Mesothelial cell of epicardium (in vitro differentiated cells): ENCODE measurements around the gene OLFM2. TPM values are rescaled to one million over a fixed set of nuclear protein-coding genes. Genes with fewer than 3 reads are reported as not detected.
"Not testable (repeated sequence)": the region's sequence is repeated elsewhere in the genome, so short reads cannot be mapped to it uniquely, and the experiment has no call there.

Source experiments
- DNase-seq, 2 experiments: peaks; one replicate each; pipeline ENCODE4 v3.0.0; 2021; ENCODE audit warnings: low spot score in 2 of 2; ENCODE audit not compliant: unreplicated experiment in 2 of 2
- H3K27ac Mint-ChIP-seq: 2 replicates; pipeline ENCODE4 v1.8.0; 2021; ENCODE audit warnings: mixed read lengths
- H3K27me3 Mint-ChIP-seq: 2 replicates; pipeline ENCODE4 v1.8.0; 2021; ENCODE audit warnings: low read depth, mixed read lengths
- H3K36me3 Mint-ChIP-seq: 2 replicates; pipeline ENCODE4 v1.8.0; 2021; ENCODE audit warnings: mixed read lengths
- H3K4me1 Mint-ChIP-seq: 2 replicates; pipeline ENCODE4 v1.8.0; 2021; ENCODE audit warnings: mixed read lengths
- H3K4me3 Mint-ChIP-seq: 2 replicates; pipeline ENCODE4 v1.8.0; 2021; ENCODE audit warnings: mild to moderate bottlenecking, moderate library complexity, mixed read lengths
- H3K9me3 Mint-ChIP-seq: 2 replicates; pipeline ENCODE4 v1.8.0; 2021; ENCODE audit warnings: mixed read lengths
- CTCF ChIP-seq: fragments of 200-600 bp; sonication (generic); IDR thresholded peaks from one replicate; pipeline ENCODE4 v1.5.0; 2021; ENCODE audit warnings: antibody characterized with exemption; ENCODE audit not compliant: unreplicated experiment
- total RNA-seq: library from RNA; stranded (reverse); gene quantifications from 3 replicates; pipeline ENCODE4 v1.2.1, GENCODE V29; 2021

OLFM2 gene
- total RNA-seq, 1 donor from 2014 or later = 99.2 TPM

- H3K27me3 Mint-ChIP-seq = no peaks in the 10 kb centered on the region
- no peak overlapping the region for H3K27ac Mint-ChIP-seq
- peaks cover 17% of the 10 kb centered on the region for H3K36me3 Mint-ChIP-seq
- H3K4me3 Mint-ChIP-seq = no peak overlapping the region
- peaks cover 5% of the 10 kb centered on the region for H3K4me1 Mint-ChIP-seq
- TF ChIP-seq CTCF = no peak
- peaks cover 4% of the 10 kb centered on the region for H3K9me3 Mint-ChIP-seq
- no peak for DNase-seq
Observed at GRCh38 chr19:9849791-9850190, 86.5 kb downstream of the OLFM2 start.

GRCh38 chr19:9848762-9849161 lies 87.6 kb downstream of the OLFM2 start:
- no peak for DNase-seq
- Mint-ChIP-seq H3K4me3 (no peak overlapping the region), H3K4me1 (peaks cover 5% of the 10 kb centered on the region), H3K27ac (no peak overlapping the region), H3K36me3 (peaks cover 13% of the 10 kb centered on the region), H3K27me3 (no peaks in the 10 kb centered on the region), H3K9me3 (peaks cover 1% of the 10 kb centered on the region)
- no peak for TF ChIP-seq CTCF

GRCh38 chr19:9848060-9848459 lies 88.3 kb downstream of the OLFM2 start:
- H3K4me3 Mint-ChIP-seq = no peak overlapping the region
- peaks cover 15% of the 10 kb centered on the region for H3K36me3 Mint-ChIP-seq
- no peaks in the 10 kb centered on the region for H3K27me3 Mint-ChIP-seq
- no peak for TF ChIP-seq CTCF
- peaks cover 5% of the 10 kb centered on the region for H3K4me1 Mint-ChIP-seq
- DNase-seq = no peak
- H3K27ac Mint-ChIP-seq = no peak overlapping the region
- H3K9me3 Mint-ChIP-seq = no peaks in the 10 kb centered on the region

- no peak for DNase-seq
- H3K27ac Mint-ChIP-seq = no peak overlapping the region
- peaks cover 5% of the 10 kb centered on the region for H3K4me1 Mint-ChIP-seq
- peaks cover 22% of the 10 kb centered on the region for H3K36me3 Mint-ChIP-seq
- H3K4me3 Mint-ChIP-seq = no peak overlapping the region
- H3K9me3 Mint-ChIP-seq = no peaks in the 10 kb centered on the region
- H3K27me3 Mint-ChIP-seq = no peaks in the 10 kb centered on the region
- TF ChIP-seq CTCF = no peak
Observed at GRCh38 chr19:9847087-9847671, 89.1 kb downstream of the OLFM2 start.

GRCh38 chr19:9843626-9844273 lies 92.6 kb downstream of the OLFM2 start:
- H3K4me1 Mint-ChIP-seq, H3K9me3 Mint-ChIP-seq, H3K27me3 Mint-ChIP-seq, H3K4me3 Mint-ChIP-seq, H3K27ac Mint-ChIP-seq, DNase-seq: not testable (repeated sequence)
- H3K36me3 Mint-ChIP-seq = peaks cover 35% of the 10 kb centered on the region

GRCh38 chr19:9842834-9843625 lies 93.3 kb downstream of the OLFM2 start:
- Mint-ChIP-seq H3K36me3 (peaks cover 38% of the 10 kb centered on the region), H3K4me3 (no peak overlapping the region), H3K27me3 (no peaks in the 10 kb centered on the region), H3K27ac (no peak overlapping the region), H3K9me3 (no peaks in the 10 kb centered on the region), H3K4me1 (peaks cover 5% of the 10 kb centered on the region)
- no peak for DNase-seq
- no peak for TF ChIP-seq CTCF
